RWPE1 (cell line): ENCODE measurements around the gene C5orf34.

Experiments
- CTCF ChIA-PET: fragments of 350-600 bp; sonication (Branson Sonifier 250); formaldehyde crosslinking; extraction: SDS; loops from one replicate; lab custom pipeline; 2021; lab: Yijun Ruan, JAX
- POLR2A ChIA-PET: fragments of 400-600 bp; formaldehyde crosslinking; extraction: SDS; loops from one replicate; lab custom pipeline; 2020; ENCODE audit warnings: antibody characterized with exemption; ENCODE audit not compliant: low non-redundant PET; lab: Yijun Ruan, JAX
- DNase-seq: peaks from one replicate; pipeline ENCODE4 v3.0.0; 2012; ENCODE audit warnings: low spot score
- H3K27ac ChIP-seq: fragments of 450-650 bp; 2 replicates; pipeline ENCODE4 v1.5.1; 2017
- TF ChIP-seq, protein P1 (sequence below): fragments of 450-650 bp; conservative IDR thresholded peaks from 2 replicates; pipeline ENCODE4 v1.5.1; 2017; ENCODE audit warnings: low read depth, mild to moderate bottlenecking

Gene C5orf34, protein sequence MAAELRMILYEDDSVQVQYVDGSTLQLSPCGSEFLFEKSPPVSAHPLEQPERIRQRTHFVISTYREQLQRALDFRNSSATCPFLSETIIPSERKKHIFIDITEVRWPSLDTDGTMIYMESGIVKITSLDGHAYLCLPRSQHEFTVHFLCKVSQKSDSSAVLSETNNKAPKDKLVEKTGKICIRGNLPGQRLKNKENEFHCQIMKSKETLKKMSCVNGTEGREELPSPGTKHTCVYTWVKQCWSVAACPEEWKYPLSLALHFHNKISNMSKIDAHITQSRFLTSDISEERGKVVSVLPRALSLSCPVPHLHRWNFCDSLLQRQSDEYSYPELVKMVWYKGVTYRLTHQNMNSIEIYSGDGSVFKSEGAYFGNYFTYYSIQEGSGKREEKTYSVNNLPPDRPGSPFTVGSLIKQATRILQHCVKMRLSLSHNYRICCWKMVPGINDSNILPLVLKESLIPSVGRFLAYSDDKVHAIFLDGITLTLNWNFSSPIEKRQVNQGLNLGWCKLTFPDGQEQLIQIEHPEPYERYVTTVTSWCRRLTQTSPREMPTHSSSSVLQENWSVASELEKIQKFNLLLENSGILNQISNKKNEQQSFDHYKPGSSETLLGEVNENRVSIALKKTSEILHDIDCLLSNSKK

DNA sequence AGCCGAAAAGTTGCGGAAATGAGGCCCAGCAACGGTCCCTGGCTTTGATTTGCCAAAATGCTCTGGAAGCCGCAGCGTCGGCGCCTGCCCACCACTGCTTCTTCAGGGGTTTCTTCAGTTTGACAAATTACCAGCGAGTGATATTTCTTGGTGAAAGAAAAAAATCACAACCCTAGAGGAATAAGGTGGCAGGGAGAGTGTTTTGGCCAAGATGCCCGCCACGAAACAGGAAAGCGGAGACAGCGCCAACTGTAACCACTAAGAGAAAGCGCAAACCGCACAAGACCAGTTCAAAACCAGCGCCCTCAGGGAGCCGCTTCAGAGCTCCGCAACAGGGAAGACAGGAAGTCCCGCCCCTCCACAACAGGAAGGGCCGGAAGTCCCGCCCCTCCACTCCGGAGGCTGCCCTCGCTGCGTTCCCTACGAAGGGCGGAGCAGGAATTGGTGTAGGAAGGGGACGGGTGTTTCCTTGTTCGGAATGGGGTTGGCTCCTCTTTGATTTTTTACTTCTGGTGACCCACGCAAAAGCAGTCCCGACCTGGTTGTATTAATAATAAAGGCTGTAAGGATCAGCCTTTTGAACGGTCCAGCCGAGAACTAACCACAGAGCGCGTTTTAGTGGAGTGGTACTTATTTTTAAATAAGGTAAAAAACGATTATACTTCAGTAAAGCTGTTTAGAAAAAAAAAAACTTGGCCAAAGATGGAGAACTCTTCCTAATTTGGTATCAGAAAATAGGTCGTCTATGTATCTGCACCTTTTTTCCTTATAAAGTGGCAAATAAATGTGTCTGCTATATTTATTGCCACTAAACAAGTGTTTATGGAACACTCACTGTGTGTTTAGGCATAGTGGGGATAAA, at the start of gene C5orf34:
C5orf34 (minus strand) TSS at position 333 of the 862 bp plus-strand sequence. CDS start 5,809 bp downstream, outside the sequence.
- ChIA-PET CTCF (interaction anchor here (0.7 to 1.2 kb wide), 3 partner anchors 11 to 278 kb away, joined by 3 to 5 read pairs (median 4); no protein-coding TSS in a partner anchor), POLR2A (interaction anchor here (0.9 to 1.4 kb wide), 3 partner anchors 31 to 201 kb away, joined by 3 to 5 read pairs (median 3); partner anchors contain the start of gene TMEM267)
- TF ChIP-seq, protein P1, sequence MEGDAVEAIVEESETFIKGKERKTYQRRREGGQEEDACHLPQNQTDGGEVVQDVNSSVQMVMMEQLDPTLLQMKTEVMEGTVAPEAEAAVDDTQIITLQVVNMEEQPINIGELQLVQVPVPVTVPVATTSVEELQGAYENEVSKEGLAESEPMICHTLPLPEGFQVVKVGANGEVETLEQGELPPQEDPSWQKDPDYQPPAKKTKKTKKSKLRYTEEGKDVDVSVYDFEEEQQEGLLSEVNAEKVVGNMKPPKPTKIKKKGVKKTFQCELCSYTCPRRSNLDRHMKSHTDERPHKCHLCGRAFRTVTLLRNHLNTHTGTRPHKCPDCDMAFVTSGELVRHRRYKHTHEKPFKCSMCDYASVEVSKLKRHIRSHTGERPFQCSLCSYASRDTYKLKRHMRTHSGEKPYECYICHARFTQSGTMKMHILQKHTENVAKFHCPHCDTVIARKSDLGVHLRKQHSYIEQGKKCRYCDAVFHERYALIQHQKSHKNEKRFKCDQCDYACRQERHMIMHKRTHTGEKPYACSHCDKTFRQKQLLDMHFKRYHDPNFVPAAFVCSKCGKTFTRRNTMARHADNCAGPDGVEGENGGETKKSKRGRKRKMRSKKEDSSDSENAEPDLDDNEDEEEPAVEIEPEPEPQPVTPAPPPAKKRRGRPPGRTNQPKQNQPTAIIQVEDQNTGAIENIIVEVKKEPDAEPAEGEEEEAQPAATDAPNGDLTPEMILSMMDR, result no peak
- DNase-seq, result peak; percentile 99
- peak within 1 kb of the TSS; percentile 93 for H3K27ac ChIP-seq

DNA sequence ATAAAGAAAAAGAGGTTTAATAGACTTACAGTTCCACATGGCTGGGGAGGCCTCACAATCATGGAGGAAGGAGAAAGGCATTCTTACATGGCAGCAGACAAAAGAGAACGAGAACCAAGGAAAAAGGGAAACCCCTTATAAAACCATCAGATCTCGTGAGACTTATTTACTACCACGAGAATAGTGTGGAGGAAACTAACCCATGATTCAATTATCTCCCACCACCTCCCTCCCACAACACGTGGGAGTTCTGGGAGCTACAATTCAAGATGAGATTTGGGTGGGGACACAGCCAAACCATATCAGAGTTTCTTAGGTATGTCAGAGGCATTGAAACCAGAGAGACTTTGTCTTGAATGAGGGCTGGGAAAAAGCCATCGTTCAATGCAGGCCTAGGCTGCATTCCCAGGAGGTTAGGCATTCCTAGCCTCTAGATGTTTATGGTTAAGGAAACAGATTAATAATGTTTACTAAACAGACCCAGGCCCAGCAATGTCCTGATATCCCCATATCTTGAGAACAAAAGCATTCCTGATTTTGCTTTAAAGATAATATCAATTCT, 49.4 kb upstream of the C5orf34 start:
- POLR2A ChIA-PET, result no interaction called here
- no peak for DNase-seq
- no peak overlapping the region for H3K27ac ChIP-seq
- CTCF ChIA-PET, result no interaction called here
- TF ChIP-seq, protein P1, result no peak

DNA sequence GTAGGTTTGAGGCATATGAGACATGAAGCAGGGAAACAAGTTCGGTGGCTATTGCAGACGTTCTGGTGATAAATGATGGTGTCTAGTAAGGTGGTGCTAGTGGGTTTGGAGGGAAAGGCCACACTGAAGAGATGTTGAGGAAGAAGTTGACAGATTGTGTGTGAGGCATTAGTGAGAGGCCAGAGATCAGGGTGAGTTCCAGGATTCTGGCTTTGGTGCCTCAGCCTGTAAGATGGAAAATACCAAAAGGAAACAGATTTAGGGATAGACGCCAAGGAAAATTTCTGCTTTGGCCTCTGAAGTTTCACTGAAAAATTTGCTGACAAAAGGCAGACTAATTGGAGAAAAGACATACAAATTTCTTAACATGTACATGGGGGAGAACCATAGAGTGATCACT, 48.4 kb upstream of the C5orf34 start:
- H3K27ac ChIP-seq, result no peak overlapping the region
- CTCF ChIA-PET, result no interaction called here

DNA sequence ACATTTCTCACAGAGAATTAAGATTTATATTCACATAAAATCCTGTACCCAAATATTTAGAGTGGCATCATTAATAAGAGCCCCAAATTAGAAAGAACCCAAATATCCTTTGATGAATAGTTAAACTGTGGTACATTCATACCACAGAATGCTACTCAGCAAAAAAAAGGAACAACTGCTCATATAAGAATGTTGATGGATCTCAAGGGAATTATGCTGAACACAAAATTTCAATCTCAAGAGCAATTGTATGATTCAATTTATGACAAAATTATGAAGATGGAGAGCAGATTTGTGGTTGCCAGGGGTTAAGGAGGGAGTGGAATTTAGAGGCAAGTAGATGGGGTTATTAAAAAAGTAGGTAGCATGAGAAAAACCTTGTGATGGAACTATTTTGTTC, 46.4 kb upstream of the C5orf34 start:
- TF ChIP-seq, protein P1, result no peak
- no peak for DNase-seq
- no peak overlapping the region for H3K27ac ChIP-seq
- POLR2A ChIA-PET, result no interaction called here
- CTCF ChIA-PET, result no interaction called here

More for the DNA sequence above, 48.4 kb upstream of the C5orf34 start:
- TF ChIP-seq, protein P1, result no peak
- POLR2A ChIA-PET, result no interaction called here
- no peak for DNase-seq

DNA sequence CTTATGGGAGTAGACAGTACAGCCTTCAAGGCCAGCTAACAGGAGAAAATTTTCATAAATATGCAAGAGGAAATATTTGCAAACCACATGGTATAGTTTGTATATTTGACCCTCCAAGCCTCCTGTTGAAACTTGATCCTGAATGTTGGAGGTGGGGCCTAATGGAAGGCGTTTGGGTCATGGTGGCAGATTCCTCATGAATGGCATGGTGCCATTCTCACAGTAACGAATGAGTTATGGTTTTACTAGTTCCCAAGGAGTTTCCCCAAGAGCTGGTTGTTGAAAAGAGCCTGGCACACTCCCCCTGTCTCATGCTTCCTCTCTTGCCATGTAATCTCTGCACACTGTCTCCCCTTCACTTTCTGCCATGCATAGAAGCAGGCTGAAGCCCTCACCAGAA, 45.2 kb upstream of the C5orf34 start:
- DNase-seq, result no peak
- ChIA-PET CTCF (no interaction called here), POLR2A (no interaction called here)
- TF ChIP-seq, protein P1, result no peak
- H3K27ac ChIP-seq, result no peak overlapping the region
